GM19468 (cell line): ENCODE data around the gene SLC2A4RG.
"Not testable (repeated sequence)": the region's sequence is repeated elsewhere in the genome, so short reads cannot be mapped to it uniquely, and the experiment has no call there.

Experiments used
- ATAC-seq: cut with Tn5 transposase; IDR thresholded peaks from one replicate; pipeline ENCODE4 v1.9.1; 2021; ENCODE audit warnings: mild to moderate bottlenecking, moderate library complexity, moderate number of reproducible peaks; ENCODE audit not compliant: unreplicated experiment; ENCODE audit errors: extremely low read depth

SLC2A4RG gene

DNA sequence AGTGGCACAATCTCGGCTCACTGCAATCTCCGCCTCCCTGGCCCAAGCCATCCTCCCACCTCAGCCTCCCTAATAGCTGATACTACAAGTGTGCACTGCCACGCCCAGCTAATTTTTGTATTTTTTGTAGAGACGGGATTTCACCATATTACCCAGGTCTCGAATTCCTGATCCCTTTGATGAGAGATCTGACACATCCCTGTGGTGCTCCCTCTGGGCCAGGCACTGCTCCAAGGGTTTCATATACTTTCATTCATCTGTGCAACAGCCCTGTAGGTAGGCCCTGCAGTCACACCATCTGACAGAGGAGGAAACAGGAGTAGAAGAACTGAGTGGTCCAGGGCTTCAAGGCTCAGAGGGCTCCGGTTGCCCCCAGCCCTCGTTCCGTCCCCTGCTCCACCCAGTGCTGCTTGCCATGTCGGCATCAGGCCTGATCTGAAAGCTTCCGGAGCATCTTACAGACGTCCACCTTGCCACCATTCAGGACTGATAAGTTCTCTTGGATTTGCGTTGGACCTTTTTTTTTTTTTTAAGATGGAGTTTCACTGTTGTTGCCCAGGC lies 28.4 kb upstream of the SLC2A4RG start:
- ATAC-seq = no peak

DNA sequence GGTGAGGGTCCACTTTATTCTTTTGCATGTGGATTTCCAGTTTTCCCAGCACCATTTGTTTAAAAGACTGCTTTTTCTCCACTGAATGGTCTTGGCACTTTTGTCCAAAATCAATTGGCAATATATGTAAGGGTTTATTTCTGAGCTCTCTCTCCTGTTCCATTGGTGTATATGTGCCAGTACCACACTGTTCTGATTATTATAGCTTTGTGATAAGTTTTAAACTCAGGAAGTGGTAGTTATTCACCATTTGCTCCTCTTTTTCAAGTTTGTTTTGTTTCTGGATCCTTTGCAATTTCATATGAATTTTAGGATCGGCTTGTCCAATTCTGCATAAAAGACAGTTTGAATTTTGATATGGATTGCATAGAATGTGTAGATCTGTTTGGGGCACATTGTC lies 27.4 kb upstream of the SLC2A4RG start:
- no peak for ATAC-seq

DNA sequence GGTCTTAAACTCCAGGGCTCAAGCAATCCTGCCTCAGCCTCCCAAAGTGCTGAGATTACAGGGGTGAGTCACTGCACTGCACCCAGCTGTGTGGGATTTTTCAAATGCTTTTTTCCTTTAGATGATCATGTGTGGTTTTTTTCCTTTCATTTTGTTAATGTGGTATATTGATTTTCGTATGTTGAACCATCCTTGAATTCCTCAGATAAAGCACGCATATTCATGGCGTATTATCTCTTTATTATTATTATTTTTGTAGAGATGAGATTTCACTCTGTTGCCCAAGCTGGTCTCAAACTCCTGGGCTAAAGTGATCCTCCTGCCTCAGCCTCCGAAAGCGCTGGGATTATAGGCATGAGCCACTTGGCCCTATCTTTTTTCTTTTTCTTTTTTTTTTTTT lies 24.7 kb upstream of the SLC2A4RG start:
- no peak for ATAC-seq

DNA sequence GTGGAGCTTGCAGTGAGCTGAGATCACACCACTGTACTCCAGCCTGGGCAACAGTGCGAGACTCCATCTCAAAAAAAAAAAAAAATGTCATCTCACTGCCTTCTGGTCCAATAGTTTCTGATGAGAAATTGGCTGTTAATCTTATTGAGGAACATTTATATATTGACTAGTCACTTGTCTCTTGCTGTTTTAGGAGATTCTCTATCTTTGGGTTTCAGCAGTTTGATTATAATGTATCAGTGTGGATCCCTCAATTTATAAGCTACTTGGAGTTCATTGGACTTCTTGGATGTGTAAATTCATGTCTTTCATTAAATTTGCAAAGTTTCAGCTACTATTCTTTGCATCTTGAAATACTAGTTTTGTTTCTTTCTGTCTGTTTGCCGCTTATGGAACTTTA lies 20.6 kb upstream of the SLC2A4RG start:
- no peak for ATAC-seq

DNA sequence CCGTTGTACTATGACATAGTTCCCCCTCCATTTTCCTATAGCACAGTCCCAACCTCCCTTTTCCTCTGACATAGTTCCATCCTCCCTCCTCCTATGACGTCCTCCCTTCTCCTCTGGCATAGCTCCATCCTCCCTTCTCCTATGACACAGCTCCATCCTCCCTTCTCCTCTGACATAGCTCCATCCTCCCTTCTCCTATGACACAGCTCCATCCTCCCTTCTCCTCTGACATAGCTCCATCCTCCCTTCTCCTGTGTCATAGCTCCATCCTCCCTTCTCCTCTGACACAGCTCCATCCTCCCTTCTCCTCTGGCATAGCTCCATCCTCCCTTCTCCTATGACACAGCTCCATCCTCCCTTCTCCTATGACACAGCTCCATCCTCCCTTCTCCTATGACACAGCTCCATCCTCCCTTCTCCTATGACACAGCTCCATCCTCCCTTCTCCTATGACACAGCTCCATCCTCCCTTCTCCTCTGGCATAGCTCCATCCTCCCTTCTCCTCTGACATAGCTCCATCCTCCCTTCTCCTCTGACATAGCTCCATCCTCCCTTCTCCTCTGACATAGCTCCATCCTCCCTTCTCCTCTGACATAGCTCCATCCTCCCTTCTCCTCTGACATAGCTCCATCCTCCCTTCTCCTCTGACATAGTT lies 16.5 kb upstream of the SLC2A4RG start:
- not testable (repeated sequence) for ATAC-seq

DNA sequence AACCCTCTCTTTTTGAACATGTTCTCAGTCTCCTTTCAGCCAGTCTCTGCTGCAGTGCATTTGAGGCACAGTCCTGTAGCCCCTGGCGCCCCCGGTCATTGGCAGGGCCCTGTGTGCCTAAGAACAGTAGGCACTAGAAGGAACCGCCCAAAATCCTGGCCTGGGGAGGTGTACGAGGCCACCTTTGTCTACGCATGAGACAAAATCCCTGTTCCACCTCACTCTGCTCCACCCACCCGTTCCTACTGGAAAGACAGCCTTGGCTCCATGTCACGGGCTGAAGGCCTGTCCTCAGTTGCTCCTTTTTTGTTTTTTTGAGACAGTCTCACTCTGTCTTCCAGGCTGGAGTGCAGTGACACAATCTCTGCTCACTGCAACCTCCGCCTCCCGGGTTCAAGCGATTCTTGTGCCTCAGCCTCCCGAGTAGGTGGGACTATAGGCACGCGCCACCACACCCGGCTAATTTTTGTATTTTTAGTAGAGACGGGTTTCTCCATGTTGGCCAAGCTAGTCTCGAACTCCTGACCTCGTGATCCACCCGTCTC lies 9.3 kb upstream of the SLC2A4RG start:
- not testable (repeated sequence) for ATAC-seq

DNA sequence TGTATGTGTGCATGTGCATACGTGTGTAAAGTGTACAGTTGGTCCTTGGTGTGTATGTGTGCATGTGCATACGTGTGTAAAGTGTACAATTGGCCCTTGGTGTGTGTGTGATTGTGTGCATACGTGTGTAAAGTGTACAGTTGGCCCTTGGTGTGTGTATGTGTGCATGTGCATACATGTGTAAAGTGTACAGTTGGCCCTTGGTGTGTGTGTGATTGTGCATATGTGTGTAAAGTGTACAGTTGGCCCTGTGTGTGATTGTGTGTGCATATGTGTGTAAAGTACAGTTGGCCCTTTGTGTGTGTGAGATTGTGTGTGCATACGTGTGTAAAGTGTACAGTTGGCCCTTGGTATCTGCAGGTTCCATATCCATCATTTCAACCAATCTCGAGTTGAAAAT lies 8.2 kb upstream of the SLC2A4RG start:
- no peak for ATAC-seq

DNA sequence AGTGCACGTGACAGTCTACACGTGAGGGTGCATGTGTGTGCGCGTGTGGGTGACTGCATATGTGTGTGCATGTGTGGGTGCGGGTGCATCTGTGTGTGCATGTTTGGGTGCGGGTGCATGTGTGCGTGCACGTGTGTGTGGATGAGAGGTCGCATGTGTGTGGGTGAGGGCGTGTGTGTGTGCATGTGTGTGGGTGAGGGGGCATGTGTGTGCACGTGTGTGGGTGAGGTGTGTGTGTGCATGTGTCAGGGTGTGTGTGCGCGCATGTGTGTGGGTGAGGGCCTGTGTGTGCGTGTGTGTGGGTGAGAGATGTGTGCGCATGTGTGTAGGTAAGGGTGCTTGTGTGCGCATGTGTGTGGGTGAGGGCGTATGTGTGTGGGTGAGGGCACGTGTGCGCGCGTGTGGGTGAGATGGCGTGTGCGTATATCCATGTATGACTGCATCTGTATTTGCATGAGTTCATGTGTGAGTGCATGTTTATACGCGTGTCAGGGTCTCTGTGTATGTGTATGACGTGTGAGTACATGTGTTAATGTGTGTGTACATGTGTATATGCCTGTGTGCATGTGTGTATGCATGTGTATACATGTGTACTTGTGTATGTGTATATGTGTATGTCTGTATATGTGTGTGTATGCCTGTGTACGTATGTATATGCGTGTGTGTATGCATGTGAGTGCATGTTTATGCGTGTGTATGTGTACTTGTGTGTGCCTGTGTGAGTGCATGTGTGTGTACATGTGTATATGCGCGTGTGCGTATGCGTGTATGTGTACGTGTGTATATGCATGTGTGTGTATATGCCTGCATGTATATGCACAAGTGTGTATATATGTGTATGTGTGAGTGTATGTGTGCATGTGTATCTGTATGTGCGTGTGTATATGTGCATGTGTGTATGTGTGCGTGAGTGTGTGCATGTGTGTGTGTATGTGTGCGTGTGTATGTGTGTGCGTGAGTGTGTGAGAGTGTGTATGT lies 7.2 kb upstream of the SLC2A4RG start:
- ATAC-seq = no peak

DNA sequence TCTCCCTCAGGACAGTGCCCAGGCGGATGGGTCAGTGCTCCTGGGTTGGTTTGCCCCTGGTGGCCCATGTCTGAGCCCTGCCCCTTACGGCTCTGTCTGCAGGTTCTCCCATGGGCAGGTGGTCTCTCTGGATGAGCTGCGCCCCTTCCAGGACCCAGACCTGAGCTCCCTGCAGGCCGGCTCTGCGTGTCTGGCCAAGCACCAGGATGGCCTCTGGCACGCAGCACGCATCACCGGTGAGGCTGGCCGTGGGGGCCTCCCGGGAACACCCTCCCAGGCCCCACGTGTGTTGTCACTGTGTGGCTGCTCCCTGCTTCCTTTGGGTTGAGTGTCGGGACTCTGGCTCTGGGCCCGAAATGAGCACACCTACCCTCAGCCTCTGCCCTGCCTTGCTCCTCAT lies 6.5 kb upstream of the SLC2A4RG start:
- no peak for ATAC-seq

DNA sequence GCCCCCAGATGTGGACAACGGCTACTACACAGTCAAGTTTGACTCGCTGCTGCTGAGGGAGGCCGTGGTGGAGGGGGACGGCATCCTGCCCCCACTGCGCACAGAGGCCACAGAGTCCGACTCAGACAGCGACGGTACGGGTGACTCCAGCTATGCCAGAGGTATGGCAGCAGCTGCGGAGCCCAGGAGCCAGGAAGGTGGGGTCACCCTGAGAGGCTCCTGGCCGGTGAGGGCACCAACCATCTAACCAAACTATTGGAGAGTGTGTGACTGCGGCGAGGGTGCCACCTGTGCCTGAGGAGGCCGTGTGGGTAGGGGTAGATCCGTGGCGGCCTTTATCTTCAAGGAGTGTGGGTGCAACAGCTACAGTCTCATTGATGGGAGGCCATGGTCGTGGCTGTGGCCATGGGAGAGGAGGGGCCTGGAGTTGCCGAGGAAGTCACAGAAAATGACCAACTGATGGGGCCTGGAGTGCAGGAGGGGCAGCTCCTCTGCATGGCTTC lies 5.9 kb upstream of the SLC2A4RG start:
- ATAC-seq = no peak

DNA sequence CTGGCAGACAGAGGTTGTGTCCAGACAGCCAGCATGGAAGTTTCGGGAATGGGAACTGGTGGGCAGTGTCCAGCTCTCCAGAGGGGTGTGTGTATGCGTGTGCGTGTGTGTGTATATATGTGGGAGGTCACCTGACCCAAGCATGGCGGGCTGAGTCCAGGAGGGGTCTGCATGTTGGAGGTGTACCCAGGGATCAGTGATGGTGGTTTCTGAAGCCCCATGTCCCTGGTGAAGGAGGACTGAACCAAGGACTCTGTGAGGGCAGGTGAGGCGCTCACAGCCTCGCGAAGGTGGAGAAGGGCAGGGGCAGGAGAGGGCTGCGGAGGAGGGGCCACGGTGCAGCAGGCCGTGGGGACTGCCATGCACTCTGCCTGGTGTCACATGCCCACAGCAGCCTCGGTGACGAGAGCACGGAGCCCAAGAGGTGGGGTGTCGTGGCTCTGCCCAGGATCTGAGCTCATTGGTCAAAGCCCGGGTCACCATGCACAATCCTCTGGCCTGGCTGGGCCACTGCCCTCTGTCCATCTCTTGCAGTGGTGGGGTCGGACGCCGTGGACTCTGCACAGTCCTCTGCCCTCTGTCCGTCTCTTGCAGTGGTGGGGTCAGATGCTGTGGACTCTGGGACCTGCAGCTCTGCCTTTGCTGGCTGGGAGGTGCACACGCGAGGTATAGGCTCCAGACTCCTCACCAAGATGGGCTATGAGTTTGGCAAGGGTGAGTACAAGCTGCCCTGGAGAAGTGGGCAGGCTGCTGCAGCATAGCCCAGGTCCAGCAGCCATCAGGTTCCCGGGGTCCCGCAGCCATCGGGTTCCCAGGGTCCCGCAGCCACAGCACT lies 5.2 kb upstream of the SLC2A4RG start:
- ATAC-seq = no peak

DNA sequence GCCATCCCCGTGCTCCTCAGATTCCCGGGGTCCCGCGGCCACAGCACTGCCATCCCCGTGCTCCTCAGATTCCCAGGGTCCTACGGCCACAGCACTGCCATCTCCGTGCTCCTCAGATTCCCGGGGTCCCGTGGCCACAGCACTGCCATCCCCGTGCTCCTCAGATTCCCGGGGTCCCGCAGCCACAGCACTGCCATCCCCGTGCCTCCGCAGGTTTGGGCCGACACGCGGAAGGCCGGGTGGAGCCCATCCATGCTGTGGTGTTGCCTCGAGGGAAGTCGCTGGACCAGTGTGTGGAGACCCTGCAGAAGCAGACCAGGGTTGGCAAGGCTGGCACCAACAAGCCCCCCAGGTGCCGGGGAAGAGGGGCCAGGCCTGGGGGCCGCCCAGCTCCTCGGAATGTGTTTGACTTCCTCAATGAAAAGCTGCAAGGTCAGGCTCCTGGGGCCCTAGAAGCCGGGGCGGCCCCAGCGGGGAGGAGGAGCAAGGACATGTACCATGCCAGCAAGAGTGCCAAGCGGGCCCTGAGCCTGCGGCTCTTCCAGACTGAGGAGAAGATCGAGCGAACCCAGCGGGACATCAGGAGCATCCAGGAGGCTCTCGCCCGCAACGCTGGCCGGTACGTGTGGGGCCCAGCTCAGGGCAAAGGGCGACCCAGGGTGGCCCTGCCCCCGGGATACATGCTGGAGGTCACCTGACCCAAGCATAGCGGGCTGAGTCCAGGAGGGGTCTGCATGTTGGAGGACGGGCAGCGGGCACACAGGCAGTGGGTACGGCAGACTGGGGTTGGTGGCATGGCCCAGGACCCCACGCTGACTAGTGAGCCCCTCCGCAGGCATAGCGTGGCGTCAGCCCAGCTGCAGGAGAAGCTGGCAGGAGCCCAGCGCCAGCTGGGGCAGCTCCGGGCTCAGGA lies 4.4 kb upstream of the SLC2A4RG start:
- no peak for ATAC-seq

DNA sequence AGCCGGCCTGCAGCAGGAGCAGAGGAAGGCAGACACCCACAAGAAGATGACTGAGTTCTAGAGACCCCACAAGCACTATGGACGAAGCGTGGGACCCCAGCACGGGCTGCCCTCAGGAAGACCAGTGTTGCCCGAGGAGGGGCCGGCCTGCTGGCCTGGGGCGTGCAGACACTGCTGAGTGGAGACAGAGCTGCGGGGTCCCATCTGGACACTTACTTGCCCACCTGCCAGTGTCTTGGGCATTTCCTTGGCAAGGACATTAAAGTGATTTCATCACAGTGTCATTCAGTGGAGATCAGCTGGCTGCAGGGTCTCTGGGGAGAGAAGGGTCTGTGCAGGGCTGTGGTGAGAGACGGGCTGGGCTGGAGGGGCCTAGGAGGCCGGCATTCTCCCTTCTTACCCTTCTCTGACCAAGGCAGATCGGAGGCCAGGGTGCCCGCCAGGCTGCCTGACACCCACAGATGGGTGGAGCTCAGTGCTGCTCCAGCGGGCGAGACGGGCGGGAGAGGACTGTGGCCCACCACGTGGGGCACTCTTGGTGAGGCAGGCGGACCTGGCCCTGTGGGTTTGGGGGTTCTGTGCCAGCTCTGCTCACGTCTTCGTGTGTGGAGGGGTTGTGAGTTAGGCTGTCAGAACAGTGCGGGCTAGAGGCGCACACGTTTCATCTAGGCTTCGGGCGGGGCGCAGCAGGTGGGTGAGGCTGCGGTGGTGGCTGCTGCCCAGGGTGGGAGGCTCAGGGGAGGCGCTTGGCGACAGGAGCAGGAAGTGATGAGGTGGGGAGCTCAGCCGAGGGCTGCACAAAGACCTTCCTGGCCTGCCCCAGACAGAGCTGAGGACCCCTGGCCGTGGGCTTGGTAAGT lies 3.5 kb upstream of the SLC2A4RG start, which contains the start of gene LIME1:
TSS of gene LIME1 (plus strand) at position 806 of the 860 bp plus-strand sequence. CDS start 886 bp downstream, outside the sequence.
- peak; percentile 38 for ATAC-seq

DNA sequence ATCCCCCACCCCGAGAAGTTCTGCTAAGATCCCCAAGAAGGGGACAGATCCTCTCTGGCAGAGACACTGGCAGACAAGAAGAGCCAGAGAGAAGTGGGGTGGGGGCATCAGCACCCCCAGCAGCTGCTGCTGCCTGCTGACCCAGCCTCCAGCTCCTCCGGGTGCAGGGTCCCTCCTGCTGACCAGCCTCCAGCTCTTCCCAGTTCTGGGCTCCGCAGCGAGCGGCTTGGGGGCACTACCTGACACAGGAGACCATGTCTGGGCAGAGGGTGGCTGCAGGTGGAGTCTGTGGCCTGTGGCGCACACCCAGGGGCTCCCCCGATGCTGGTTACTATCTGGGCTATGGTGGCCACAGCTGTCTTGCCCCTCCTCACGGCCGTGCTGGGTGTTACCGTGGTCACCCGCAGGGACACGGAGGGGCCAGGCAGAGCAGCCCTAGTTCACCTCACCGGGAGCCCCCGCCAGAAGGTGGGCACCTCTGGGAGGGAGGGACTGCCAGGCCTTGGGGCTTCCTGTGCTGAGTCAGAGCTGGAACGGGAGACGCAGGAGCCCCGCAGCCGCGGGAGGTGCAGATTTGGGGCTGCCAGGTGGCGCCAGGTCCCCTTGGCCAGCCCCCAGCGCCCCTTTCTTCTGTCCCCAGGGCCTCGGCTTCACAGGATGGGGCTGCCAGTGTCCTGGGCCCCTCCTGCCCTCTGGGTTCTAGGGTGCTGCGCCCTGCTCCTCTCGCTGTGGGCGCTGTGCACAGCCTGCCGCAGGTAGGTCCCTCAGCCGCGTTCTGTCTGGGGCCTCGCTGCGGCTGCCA lies 2.5 kb upstream of the SLC2A4RG start:
- no peak for ATAC-seq

DNA sequence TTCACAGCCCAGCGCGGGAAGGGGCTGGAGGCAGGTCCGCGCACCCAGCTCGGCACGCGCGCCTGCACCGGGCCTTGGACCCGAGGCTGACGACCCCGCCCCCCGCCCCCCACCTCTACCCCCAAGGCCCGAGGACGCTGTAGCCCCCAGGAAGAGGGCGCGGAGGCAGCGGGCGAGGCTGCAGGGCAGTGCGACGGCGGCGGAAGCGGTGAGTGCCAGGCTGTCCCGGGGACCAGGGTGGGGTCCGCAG lies 2.0 kb upstream of the SLC2A4RG start:
- ATAC-seq = no peak

DNA sequence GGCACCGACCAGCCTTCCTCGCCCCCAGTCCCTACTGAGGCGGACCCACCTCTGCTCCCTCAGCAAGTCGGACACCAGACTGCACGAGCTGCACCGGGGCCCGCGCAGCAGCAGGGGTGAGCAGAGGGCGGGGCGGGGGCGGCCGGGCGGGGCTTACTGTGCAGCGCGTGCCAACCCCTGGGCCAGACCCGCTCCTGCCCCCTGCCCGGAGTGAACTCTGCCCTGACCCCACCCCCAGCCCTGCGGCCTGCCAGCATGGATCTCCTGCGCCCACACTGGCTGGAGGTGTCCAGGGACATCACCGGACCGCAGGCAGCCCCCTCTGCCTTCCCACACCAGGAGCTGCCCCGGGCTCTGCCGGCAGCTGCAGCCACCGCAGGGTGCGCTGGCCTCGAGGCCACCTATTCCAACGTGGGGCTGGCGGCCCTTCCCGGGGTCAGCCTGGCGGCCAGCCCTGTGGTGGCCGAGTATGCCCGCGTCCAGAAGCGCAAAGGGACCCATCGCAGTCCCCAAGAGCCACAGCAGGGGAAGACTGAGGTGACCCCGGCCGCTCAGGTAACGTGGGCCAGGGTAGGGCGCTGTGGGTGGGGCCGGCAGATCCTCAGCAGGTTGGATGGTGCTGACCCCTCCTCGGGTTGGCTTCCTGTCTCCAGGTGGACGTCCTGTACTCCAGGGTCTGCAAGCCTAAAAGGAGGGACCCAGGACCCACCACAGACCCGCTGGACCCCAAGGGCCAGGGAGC lies 1.5 kb upstream of the SLC2A4RG start:
- ATAC-seq = no peak

DNA sequence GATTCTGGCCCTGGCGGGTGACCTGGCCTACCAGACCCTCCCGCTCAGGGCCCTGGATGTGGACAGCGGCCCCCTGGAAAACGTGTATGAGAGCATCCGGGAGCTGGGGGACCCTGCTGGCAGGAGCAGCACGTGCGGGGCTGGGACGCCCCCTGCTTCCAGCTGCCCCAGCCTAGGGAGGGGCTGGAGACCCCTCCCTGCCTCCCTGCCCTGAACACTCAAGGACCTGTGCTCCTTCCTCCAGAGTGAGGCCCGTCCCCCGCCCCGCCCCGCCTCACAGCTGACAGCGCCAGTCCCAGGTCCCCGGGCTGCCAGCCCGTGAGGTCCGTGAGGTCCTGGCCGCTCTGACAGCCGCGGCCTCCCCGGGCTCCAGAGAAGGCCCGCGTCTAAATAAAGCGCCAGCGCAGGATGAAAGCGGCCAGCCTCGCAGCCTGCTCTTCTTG lies 868 bp upstream of the SLC2A4RG start:
- ATAC-seq = no peak
